Uterus (tissue), 4 donors: ENCODE measurements around the gene DNAJC27. TPM values are rescaled to one million over a fixed set of nuclear protein-coding genes. Genes with fewer than 3 reads are reported as not detected.

Experiments
- DNase-seq, 2 donors: peaks; one replicate each; pipeline ENCODE4 v3.0.0-alpha.2; 2019 to 2020
- H3K27ac ChIP-seq, 2 donors: fragments of 200-600 bp; sonication (generic); 1 replicate in 1 of 2; 2 replicates in 1 of 2; pipeline ENCODE4 v1.5.1; 2016 to 2018
- H3K27me3 ChIP-seq, 2 donors: fragments of 200-600 bp; sonication (generic); one replicate each; pipeline ENCODE4 v1.5.1; 2018 to 2019; ENCODE audit warnings: control low read depth in 1 of 2
- H3K36me3 ChIP-seq, 2 donors: fragments of 200-600 bp; sonication (generic); one replicate each; pipeline ENCODE4 v1.5.1; 2019; ENCODE audit warnings: control low read depth in 1 of 2
- H3K4me1 ChIP-seq, 2 donors: fragments of 200-600 bp; sonication (generic); one replicate each; pipeline ENCODE4 v1.5.1; 2018 to 2019; ENCODE audit warnings: control low read depth in 1 of 2
- H3K4me3 ChIP-seq, 2 donors: fragments of 200-600 bp; sonication (generic); 1 replicate in 1 of 2; 2 replicates in 1 of 2; pipeline ENCODE4 v1.5.1; 2018 to 2019; ENCODE audit warnings: mild to moderate bottlenecking in 1 of 2
- H3K9me3 ChIP-seq, 2 donors: fragments of 200-600 bp; sonication (generic); one replicate each; pipeline ENCODE4 v1.5.1; 2019; ENCODE audit warnings: control low read depth in 1 of 2
- CTCF ChIP-seq, 4 experiments: fragments of 200-600 bp in 2 of 4; fragments of 450-650 bp in 2 of 4; sonication (generic) in 2 of 4; IDR thresholded peaks; one replicate each; pipeline ENCODE4 v1.5.1; 2016 to 2019; ENCODE audit warnings: antibody characterized with exemption in 4 of 4, mild to moderate bottlenecking in 2 of 4, moderate library complexity in 1 of 4
- POLR2A ChIP-seq, 2 donors: fragments of 450-650 bp; IDR thresholded peaks; one replicate each; pipeline ENCODE4 v1.6.1; 2016; ENCODE audit warnings: antibody characterized with exemption in 2 of 2, mild to moderate bottlenecking in 1 of 2, moderate library complexity in 1 of 2
- intact Hi-C: fragments of 100-400 bp; cut with DNase I; formaldehyde crosslinking; loops from one replicate; pipeline ENCODE4 v1.15.1; 2023; ENCODE audit warnings: low total_unique reads
- total RNA-seq, 4 donors: library from RNA; depleted of rRNA in 3 of 4; stranded (reverse); fragments of >200 nt in 3 of 4; gene quantifications; one replicate each; pipeline versions ENCODE4 v1.1.0 to v1.2.4, GENCODE V29; 2014 to 2023
- donor health status: DM: yes; HTN: yes; CAD: no.

DNAJC27 gene
- total RNA-seq, 4 donors from 2014 or later: 3.1 to 15.3 (median 7.8) TPM

- H3K9me3 ChIP-seq: no peaks in the 10 kb centered on the region
- peaks cover 0 to 11% of the 10 kb centered on the region in 2 donors for H3K4me1 ChIP-seq
- H3K27me3 ChIP-seq: no peaks in the 10 kb centered on the region
- peak overlapping the region in 1 of 2 donors; percentile 80 for H3K27ac ChIP-seq
- intact Hi-C loops: no loop called here
- no peak for DNase-seq
- H3K36me3 ChIP-seq: no peaks in the 10 kb centered on the region
- no peak for TF ChIP-seq CTCF (IDR thresholded peaks at IDR 0.05)
- no peak for TF ChIP-seq POLR2A (IDR thresholded peaks at IDR 0.05)
- H3K4me3 ChIP-seq: peak overlapping the region; percentile 65 to 86
Measured at GRCh38 chr2:24917731-24918325, 53.9 kb downstream of the DNAJC27 start.

GRCh38 chr2:24917086-24917485, 54.7 kb downstream of the DNAJC27 start:
- Histone ChIP-seq H3K27me3 (no peaks in the 10 kb centered on the region), H3K36me3 (no peaks in the 10 kb centered on the region), H3K27ac (peak overlapping the region; percentile 7 to 80), H3K4me3 (peak overlapping the region in 1 of 2 donors; percentile 86), H3K4me1 (peaks cover 0 to 11% of the 10 kb centered on the region in 2 donors), H3K9me3 (no peaks in the 10 kb centered on the region)
- no peak for DNase-seq
- intact Hi-C loops: no loop called here
- TF ChIP-seq POLR2A (IDR thresholded peaks at IDR 0.05) (no peak), CTCF (IDR thresholded peaks at IDR 0.05) (no peak)

DNA sequence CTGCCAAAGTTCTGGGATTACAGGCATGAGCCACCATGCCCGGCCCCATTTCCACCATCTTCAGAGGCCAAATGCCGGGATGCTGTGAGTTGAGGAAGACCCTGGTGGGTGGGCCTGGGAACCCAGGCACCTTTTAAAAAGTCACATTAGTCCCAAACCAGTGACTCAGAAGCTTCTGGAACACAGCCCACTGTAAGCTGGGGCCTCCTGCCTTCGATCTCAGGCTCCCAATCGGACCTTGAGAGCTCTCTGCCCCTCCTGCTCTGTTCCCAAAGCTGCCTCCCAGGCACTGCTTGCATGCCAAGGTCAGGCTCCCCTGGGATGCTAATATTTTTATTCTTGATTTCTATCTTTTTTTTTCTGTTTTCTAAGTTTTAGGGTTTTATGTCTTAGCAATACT, 56.0 kb downstream of the DNAJC27 start:
- DNase-seq: no peak
- peaks cover 0 to 11% of the 10 kb centered on the region in 2 donors for H3K4me1 ChIP-seq
- intact Hi-C loops: no loop called here
- H3K4me3 ChIP-seq: no peak overlapping the region
- H3K27ac ChIP-seq: peak overlapping the region in 1 of 2 donors; percentile 80
- H3K36me3 ChIP-seq: no peaks in the 10 kb centered on the region
- H3K27me3 ChIP-seq: no peaks in the 10 kb centered on the region
- TF ChIP-seq CTCF (IDR thresholded peaks at IDR 0.05): no peak
- no peak for TF ChIP-seq POLR2A (IDR thresholded peaks at IDR 0.05)
- no peaks in the 10 kb centered on the region for H3K9me3 ChIP-seq

DNA sequence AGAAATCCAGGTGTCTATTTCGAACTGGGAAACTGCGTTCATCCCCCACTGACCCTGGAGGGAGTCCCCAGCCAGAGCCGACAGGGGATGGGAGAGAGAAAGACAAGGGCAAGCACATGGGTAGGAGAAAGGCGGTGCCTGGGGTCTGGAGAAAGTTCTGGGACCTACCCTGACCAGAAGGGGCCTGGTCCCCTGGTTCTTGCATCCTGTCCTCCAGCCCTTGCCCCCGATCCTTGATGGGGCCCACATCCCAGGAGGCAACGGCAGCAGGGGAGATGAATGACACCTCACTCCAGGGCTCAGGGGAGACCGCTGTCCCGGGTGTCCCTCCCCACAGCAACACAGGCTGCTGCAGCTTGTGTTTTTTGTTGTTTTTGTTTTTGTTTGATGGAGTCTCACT, 56.6 kb downstream of the DNAJC27 start:
- Histone ChIP-seq H3K36me3 (no peaks in the 10 kb centered on the region), H3K27me3 (no peaks in the 10 kb centered on the region), H3K4me3 (no peak overlapping the region), H3K4me1 (peaks cover 0 to 11% of the 10 kb centered on the region in 2 donors), H3K27ac (no peak overlapping the region), H3K9me3 (no peaks in the 10 kb centered on the region)
- intact Hi-C loops: no loop called here
- DNase-seq: no peak
- TF ChIP-seq CTCF (IDR thresholded peaks at IDR 0.05) (no peak), POLR2A (IDR thresholded peaks at IDR 0.05) (no peak)

GRCh38 chr2:24914713-24915112, 57.0 kb downstream of the DNAJC27 start:
- H3K4me1 ChIP-seq: peaks cover 0 to 11% of the 10 kb centered on the region in 2 donors

More at GRCh38 chr2:24914713-24915112, 57.0 kb downstream of the DNAJC27 start:
- H3K9me3 ChIP-seq: no peaks in the 10 kb centered on the region
- no peak overlapping the region for H3K27ac ChIP-seq
- intact Hi-C loops: no loop called here
- no peaks in the 10 kb centered on the region for H3K36me3 ChIP-seq
- no peaks in the 10 kb centered on the region for H3K27me3 ChIP-seq
- no peak for DNase-seq
- no peak for TF ChIP-seq CTCF (IDR thresholded peaks at IDR 0.05)
- TF ChIP-seq POLR2A (IDR thresholded peaks at IDR 0.05): no peak
- H3K4me3 ChIP-seq: no peak overlapping the region
